GM18951 (cell line): ENCODE data around the gene BTBD8.
"Not testable (repeated sequence)": the region's sequence is repeated elsewhere in the genome, so short reads cannot be mapped to it uniquely, and the experiment has no call there.

Experiments
- POLR2A ChIP-seq: IDR thresholded peaks from 4 replicates; pipeline ENCODE4 v1.6.1; 2011; ENCODE audit warnings: mild to moderate bottlenecking; ENCODE audit not compliant: insufficient read length, insufficient read depth; ENCODE audit errors: extremely low read depth
- in situ Hi-C: fragments of 300-500 bp; cut with MboI; formaldehyde crosslinking; loops from one replicate; pipeline ENCODE4 v1.12.0; 2022; ENCODE audit warnings: low sequenced_read_pairs, mixed read lengths, inconsistent platforms; ENCODE audit not compliant: unreplicated experiment

Gene BTBD8

DNA sequence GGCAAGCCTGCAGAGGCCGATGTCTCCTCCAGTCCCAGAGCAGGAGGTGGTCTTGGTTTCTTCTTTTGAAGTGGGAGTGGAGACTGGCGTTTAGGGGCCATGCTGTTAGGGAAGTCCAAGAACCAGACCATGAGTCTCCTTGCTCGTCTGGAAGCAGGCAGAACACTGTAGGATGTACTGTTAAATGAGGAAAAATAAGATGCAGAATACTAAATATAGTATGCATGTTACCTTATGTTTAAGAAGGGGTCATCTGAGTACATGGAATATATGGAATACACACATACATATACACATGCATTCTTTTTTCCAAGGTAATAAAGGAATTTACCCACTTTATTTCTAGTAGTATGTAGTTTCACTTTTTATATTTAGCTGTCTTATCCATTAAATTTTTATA lies 4.8 kb upstream of the BTBD8 start, which contains the start of gene SETSIP:
Gene SETSIP, minus strand, starts transcription at position 101 of the 400 bp plus-strand sequence. Its CDS starts 0 bp downstream, at position 101.
- TF ChIP-seq POLR2A, result no peak
- in situ Hi-C loops, result no loop called here

DNA sequence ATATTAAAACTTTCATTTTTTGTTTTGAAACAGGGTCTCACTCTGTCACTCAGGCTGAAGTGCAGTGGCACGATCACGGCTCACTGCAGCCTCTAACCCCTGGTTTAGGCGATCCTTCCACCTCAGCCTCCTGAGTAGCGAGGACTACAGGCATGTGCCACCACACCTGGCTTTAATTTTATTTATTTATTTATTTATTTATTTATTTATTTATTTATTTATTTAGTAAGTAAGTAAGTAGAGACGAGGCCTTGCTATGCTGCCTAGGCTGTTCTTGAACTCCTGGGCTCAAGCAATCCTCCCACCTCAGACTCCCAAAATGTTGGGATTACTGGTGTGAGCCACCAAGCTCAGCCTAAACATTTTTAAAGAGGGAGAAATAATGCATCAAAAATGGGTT lies 3.8 kb upstream of the BTBD8 start:
- in situ Hi-C loops, result no loop called here

DNA sequence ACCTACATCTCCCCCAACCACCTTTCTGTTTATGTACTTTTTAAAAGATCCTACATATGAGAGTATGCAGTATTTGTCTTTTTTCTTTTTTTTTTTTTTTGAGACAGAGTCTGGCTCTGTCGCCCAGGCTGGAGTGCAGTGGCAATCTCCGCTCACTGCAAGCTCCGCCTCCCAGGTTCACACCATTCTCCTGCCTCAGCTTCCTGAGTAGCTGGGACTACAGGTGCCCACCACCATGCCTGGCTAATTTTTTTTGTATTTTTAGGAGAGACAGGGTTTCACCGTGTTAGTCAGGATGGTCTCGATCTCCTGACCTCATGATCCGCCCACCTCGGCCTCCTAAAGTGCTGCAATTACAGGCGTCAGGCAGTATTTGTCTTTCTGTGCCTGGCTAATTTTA lies 2.1 kb upstream of the BTBD8 start:
- in situ Hi-C loops, result not testable (repeated sequence)

More for the DNA sequence above, 3.8 kb upstream of the BTBD8 start:
- no peak for TF ChIP-seq POLR2A

DNA sequence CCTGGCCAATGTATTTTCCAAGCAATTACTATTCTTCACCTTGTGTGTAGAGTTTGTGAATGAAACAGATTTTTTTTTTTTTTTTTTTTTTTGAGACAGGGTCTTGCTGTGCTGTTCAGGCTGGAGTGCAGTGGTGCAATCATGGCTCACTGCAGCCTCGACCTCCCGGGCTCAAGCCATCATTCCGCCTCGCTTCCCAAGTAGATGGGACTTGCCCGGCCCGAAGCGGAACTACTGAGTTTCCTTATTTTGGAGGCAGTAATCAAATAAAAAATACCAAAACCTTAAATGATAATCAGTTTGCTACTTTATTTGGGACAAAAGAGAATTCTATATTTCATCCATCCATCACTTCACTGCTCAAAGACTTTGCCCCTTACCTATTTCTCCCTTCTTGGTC lies 704 bp upstream of the BTBD8 start:
- in situ Hi-C loops, result no loop called here
- TF ChIP-seq POLR2A, result no peak

DNA sequence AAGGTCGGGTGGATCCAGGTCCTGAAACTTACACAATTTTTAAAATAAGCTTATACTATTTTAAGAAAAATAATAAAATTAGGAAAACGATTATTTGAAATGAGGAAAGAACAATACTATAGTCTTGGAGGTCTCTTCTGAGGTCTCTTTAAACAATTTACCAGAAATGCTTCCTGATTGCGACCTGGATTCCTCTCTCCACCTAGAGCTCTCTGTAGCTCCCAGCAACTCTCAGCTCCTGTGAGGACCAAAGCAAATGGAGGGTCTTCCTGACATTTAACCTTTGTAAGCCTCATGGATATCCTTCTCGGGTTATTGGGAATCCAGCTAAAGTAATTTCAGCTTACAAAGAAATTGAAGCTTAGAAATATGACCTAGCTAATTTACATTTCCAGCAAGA lies 886 bp downstream of the BTBD8 start:
- no peak for TF ChIP-seq POLR2A
- in situ Hi-C loops, result no loop called here

DNA sequence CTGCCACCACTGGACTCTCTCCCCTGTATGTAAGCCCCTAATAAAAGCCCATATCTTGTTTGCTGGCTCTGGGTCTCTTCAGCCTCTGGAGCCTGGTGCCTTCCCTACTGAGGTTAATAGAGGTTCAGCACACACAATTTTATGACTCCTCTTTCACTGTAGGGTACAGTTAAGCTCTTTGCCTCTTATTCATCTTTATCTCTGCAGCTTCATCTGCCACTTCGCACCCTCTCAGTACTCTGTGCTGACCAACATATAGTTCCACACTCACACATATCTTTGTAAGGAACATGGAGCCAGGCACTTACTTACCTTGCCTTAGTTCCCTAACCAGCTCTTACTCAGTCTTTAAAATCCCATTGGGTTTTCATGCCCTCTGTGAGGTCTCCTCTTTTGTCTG lies 4.5 kb downstream of the BTBD8 start:
- TF ChIP-seq POLR2A, result no peak
- in situ Hi-C loops, result no loop called here

DNA sequence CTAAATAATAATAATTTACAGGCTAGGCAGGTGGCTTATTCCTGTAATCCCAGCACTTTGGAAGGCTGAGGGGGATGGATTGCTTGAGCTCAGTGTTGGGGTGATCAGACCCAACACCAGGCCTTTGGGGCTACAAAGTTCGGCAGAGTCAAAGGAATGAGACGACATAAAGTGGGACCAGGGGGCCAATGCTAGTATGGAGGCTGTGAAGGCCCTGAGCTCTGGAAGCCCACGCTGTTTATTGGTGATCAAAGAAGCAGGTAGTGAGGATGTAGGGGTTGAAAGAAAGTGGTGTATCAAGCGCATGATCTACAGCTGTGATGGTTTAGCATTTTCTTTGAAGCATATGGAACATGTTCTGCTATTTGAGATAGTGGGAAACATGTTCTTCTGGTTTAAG lies 5.6 kb downstream of the BTBD8 start:
- in situ Hi-C loops, result no loop called here
- TF ChIP-seq POLR2A, result no peak

DNA sequence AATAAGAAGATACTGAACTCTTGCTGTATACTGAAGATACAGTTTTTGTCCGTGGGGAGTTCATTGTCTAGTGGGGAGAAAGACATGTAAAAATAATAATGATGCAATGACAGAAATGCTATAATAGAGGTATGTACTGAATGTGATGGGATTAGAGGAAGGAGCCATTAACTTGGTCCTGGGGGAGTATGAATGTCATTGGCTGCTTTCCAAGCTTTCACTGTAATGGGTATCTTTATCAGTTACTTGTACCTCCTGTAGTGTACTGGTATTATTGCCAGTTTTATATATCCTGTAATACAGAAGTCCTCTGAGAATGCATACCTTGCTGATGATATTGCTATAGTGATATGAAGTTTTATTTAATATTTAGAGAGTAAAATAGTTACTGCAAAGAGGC lies 7.4 kb downstream of the BTBD8 start:
- no peak for TF ChIP-seq POLR2A
- in situ Hi-C loops, result no loop called here

DNA sequence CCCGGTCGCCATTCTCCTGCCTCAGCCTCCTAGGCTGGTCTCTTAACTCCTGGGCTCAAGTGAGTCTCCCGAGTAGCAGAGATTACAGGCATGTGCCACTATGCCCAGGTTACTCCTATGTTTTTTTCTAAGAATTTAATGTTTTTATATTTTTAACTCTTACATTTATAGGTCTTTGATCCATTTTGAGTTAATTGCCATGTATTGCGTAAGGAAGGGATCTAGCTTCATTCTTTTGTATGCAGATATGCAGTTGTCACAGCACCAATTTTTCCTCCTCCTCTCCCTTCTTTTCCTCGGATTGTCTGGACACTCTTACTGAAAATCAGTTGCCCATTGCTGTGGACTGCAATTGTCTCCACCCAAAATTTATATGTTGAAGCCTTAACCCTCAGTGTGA lies 11.5 kb downstream of the BTBD8 start:
- in situ Hi-C loops, result no loop called here
- TF ChIP-seq POLR2A, result no peak

DNA sequence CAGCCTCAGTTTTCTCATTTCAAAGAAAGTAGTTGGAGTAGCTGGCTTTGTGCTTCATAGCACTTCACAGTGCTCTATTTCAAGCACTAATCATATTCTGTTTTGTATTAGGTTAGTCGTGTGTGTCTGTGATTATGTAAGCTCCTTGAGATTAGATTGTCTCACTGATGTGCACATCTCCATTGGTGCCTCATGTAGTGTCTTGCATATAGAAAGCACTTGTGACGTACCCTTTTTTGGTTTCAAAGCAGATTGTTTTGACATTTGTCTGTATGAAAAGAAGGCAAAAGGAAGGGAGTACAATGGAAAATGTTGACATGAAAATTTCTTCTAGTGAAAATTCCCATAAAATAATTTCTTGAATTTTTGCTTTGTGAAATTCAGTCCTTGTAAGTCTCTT lies 13.9 kb downstream of the BTBD8 start:
- TF ChIP-seq POLR2A, result no peak
- in situ Hi-C loops, result no loop called here

DNA sequence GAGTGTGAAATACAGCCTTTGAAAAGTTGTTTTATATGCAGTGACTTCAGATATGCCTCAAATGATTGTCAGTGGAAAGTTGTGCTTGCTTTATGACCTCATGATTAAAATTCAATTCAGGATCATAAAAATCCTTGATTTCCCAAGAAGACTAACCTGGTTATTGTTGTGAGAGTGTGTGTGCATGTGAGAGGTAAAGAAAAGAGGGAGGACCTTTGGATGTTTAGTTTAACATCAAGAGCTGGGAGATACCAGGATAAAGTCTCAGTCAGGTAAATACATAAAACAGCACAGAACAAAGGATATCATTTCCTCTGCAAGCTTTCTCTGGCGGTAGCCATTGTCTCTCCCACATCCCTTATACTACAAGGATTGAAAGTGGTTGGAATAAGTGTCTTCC lies 14.4 kb downstream of the BTBD8 start:
- in situ Hi-C loops, result no loop called here

DNA sequence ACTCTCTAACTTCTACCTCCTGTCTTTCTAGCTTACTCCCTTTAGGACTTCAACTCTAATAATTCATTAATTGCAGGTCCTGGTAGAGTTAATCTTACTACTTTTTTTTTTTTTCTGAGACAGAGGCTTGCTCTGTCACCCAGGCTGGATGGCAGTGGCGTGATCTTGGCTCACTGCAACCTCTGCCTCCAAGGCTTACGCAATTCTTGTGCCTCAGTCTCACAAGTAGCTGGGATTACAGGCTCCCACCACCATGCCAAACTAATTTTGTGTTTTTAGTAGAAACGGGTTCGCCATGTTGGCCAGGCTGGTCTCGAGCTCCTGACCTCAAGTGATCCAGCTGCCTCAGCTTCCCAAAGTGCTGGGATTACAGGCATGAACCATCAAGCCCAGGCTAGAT lies 15.7 kb downstream of the BTBD8 start:
- in situ Hi-C loops, result no loop called here
- no peak for TF ChIP-seq POLR2A

More for the DNA sequence above, 14.4 kb downstream of the BTBD8 start:
- no peak for TF ChIP-seq POLR2A

DNA sequence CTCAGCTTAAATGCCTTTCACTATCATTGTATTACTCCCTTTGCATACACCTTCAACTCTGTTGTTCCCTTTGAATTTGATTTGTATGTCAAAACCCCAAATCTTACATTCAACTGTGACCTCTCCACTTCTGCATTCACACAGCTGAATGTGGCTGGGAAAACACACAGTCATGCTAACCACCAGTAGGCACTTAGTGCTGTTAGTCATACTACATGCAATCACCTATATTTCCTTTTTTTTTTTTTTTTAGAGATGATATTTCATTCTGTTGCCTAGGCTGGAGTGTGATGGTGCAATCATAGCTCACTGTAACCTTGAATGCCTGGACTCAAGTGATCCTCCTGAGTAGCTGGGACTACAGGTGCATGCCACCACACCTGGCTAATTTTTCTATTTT lies 16.2 kb downstream of the BTBD8 start:
- in situ Hi-C loops, result no loop called here
- no peak for TF ChIP-seq POLR2A

DNA sequence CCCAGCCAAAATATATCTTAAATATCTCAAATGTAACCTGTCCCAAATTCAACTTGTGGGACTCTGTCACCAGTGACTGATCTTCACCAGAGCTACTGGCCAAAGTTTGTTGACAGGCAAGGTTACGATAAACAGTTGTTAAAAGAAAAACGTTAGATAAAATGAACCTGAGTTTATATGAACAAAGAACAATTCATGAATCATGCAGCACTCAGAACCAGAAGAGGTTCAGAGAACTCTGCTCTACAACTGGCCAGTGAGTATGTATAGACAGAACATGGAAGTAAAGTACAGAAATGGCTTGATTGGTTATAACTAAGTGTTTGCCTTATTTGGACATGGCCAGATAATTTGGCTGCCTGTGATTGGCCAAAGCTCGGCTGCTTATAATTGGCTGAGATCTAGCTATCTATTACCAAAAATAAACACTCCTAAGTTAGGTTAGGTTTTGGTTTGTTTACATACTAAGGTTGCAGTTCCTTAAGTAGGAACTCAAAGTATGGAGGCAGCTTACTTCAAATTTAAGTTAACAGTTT lies 25.5 kb downstream of the BTBD8 start:
- no peak for TF ChIP-seq POLR2A
- in situ Hi-C loops, result no loop called here

DNA sequence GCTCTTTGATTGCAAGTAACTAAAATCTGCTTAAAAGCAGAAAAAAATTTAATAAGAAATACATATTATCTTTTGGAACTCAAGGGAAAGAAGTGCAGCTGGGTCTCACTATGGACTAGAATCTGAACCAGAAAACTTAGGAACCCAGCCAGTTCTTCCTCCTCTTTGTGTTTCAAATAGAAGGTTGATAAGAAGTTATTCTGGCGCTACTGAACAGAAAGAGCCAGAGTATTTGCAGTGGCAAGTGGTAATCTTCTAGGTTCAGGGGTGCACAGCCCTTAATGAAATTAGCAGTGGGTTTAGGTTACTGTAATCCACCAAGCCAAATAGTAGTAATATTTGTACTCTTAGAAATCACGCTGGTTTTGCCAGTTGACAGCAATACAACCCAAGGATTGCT lies 28.5 kb downstream of the BTBD8 start:
- no peak for TF ChIP-seq POLR2A
- in situ Hi-C loops, result no loop called here
